ENCODE results near the gene EPN2.

Gene EPN2

DNA sequence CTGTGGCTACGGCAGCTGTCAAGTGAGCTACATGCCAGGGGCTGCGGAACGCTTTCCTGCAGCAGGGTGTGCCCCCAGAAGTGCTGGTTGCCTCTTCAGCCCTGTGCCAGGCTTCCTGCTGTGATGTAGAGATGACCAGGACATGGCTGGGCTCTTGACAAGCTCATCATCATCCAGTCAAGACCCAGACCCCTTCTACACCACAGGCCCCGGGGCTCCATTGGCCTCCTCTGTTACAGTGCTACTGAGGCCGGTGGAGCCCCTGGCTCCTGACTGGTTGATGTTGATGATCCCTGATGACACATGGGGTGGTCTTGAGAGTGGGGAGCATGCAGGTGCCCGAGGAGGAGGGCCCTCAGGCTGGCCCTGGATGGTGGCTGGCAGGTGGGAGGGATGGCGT is 75.2 kb downstream of the EPN2 start:
- CTCF ChIA-PET: interaction anchor here (0.7 to 1.7 kb wide), 2 partner anchors 25 to 50 kb away, joined by 3 to 5 read pairs; partner anchors contain the start of gene B9D1
- TF ChIP-seq, protein P1, sequence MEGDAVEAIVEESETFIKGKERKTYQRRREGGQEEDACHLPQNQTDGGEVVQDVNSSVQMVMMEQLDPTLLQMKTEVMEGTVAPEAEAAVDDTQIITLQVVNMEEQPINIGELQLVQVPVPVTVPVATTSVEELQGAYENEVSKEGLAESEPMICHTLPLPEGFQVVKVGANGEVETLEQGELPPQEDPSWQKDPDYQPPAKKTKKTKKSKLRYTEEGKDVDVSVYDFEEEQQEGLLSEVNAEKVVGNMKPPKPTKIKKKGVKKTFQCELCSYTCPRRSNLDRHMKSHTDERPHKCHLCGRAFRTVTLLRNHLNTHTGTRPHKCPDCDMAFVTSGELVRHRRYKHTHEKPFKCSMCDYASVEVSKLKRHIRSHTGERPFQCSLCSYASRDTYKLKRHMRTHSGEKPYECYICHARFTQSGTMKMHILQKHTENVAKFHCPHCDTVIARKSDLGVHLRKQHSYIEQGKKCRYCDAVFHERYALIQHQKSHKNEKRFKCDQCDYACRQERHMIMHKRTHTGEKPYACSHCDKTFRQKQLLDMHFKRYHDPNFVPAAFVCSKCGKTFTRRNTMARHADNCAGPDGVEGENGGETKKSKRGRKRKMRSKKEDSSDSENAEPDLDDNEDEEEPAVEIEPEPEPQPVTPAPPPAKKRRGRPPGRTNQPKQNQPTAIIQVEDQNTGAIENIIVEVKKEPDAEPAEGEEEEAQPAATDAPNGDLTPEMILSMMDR (IDR thresholded peaks at IDR 0.05; ENCODE audit: control extremely low read depth, extremely low read depth, low read depth, missing control alignments): no peak
- POLR2A ChIA-PET: no interaction called here
- no peak for DNase-seq (ENCODE audit: extremely low spot score)

DNA sequence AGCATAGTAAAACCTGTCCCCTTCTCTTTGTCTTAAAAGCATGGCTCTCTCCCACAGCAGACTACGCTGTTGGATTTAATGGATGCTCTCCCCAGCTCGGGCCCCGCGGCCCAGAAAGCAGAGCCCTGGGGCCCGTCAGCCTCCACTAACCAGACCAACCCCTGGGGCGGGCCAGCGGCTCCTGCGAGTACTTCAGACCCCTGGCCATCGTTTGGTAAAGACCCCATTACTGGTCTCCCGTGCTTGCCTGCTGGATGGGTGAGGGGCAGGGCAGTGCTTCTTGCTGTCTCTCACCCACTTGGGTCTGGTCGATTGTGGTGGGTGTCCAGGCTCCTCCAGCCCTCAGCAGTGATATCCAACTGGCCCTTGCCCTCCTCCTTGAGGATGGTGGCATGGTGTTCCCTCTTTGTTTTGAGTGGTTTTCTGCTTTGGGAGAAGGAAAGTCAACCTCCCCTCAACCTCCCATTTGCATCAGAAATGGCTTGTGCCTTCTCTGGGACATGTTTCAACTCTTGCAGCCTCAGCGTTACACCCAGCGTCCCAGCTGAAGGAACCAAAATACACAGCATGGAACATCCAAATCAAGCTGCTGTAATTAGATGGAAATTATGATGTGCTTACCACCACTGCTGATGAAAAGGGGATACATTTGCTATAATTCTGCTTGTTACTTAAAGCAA is 76.0 kb downstream of the EPN2 start:
- CTCF ChIA-PET: interaction anchor here (1.7 kb wide), 1 partner anchor 25 kb away, joined by 5 read pairs; no protein-coding TSS in a partner anchor
- TF ChIP-seq, protein P1 (IDR thresholded peaks at IDR 0.05; ENCODE audit: control extremely low read depth, extremely low read depth, low read depth, missing control alignments): no peak
- no peak for DNase-seq (ENCODE audit: extremely low spot score)
- POLR2A ChIA-PET: no interaction called here

GRCh38 chr17:19313746-19314651 is 76.8 kb downstream of the EPN2 start:
- ChIA-PET CTCF (interaction anchor here (1.7 to 3.0 kb wide), 2 partner anchors 14 to 24 kb away, joined by 5 to 7 read pairs; no protein-coding TSS in a partner anchor), POLR2A (no interaction called here)
- TF ChIP-seq, protein P1 (IDR thresholded peaks at IDR 0.05; ENCODE audit: control extremely low read depth, extremely low read depth, low read depth, missing control alignments): no peak
- no peak for DNase-seq (ENCODE audit: extremely low spot score)

- CTCF ChIA-PET: interaction anchor here (3.0 kb wide), 1 partner anchor 15 kb away, joined by 7 read pairs; no protein-coding TSS in a partner anchor
- POLR2A ChIA-PET: no interaction called here
- DNase-seq (ENCODE audit: extremely low spot score): no peak
- TF ChIP-seq, protein P1 (IDR thresholded peaks at IDR 0.05; ENCODE audit: control extremely low read depth, extremely low read depth, low read depth, missing control alignments): no peak
Measured at GRCh38 chr17:19315104-19315503, 77.9 kb downstream of the EPN2 start.

DNA sequence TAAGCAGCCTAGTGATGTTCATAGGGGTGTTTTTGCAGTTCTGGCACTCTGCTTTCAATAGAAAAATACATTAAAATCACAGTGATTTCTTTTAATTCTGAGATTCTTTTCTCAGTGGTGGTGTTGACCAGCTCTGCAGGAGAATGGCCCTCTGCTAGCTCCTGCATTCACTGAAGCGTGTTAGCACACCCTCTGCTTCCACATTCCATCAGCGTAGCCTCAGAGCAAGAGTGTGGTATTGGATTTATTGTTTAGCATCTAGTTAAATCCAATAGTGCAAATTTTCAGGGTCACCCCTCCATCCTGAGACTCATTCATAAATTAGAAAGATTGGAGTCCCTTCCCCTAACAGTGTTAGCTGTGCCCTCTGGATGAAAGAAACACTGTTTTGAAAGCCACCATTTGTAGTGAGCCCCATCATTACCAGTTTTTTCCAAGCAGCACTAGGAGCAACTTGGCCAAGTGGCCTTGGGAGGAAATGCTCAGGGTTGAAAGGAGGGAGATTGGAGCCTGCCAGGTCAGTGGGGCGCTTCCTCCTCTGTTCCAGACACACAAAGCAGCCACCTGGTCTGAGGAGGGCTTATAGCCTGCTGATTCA is 79.7 kb downstream of the EPN2 start:
- DNase-seq (ENCODE audit: extremely low spot score): no peak

More for the DNA sequence above, 79.7 kb downstream of the EPN2 start:
- POLR2A ChIA-PET: no interaction called here
- CTCF ChIA-PET: interaction anchor here (1.2 to 3.0 kb wide), 6 partner anchors 10 to 68 kb away, joined by 4 to 8 read pairs (median 6); partner anchors contain the start of gene B9D1
- TF ChIP-seq, protein P1 (IDR thresholded peaks at IDR 0.05; ENCODE audit: control extremely low read depth, extremely low read depth, low read depth, missing control alignments): no peak

All from GM10248 (cell line).